Measurements from ENCODE around the gene HAT1.
"Not testable (repeated sequence)": the region's sequence is repeated elsewhere in the genome, so short reads cannot be mapped to it uniquely, and the experiment has no call there.

Gene HAT1

GRCh38 chr2:171979103-171979502 lies 56.8 kb downstream of the HAT1 start:
- no peaks in the 10 kb centered on the region for H3K27me3 ChIP-seq (ENCODE audit: insufficient read depth, low read length, poor library complexity, severe bottlenecking)
- no peaks in the 10 kb centered on the region for H3K4me1 ChIP-seq (ENCODE audit: insufficient read depth, low read length, poor library complexity, severe bottlenecking)
- H3K9ac ChIP-seq (ENCODE audit: low read depth, low read length, poor library complexity, severe bottlenecking) = no peak overlapping the region
- TF ChIP-seq EZH2phosphoT487 (IDR thresholded peaks at IDR 0.05; ENCODE audit: borderline replicate concordance) (no peak), CTCF (conservative IDR thresholded peaks at IDR 0.05; ENCODE audit: low read length) (no peak)
- H3K4me2 ChIP-seq (ENCODE audit: low read depth, low read length, poor library complexity, severe bottlenecking) = no peak overlapping the region
- no peaks in the 10 kb centered on the region for H3K9me3 ChIP-seq (ENCODE audit: insufficient read depth, low read depth, low read length)
- no peaks in the 10 kb centered on the region for H4K20me1 ChIP-seq (ENCODE audit: insufficient read depth, low read length, poor library complexity, severe bottlenecking)
- H3K4me3 ChIP-seq (ENCODE audit: low read length, poor library complexity, severe bottlenecking) = no peak overlapping the region
- H2AFZ ChIP-seq (ENCODE audit: low read length) = no peak overlapping the region
- no peaks in the 10 kb centered on the region for H3F3A ChIP-seq (ENCODE audit: low read depth)
- peaks cover 60% of the 10 kb centered on the region for H3K36me3 ChIP-seq (ENCODE audit: insufficient read depth, low read length)
- no peaks in the 10 kb centered on the region for H3K9me2 ChIP-seq (replicated peaks; ENCODE audit: low read depth, low read length)
- H3K79me2 ChIP-seq (ENCODE audit: insufficient read depth, low read length) = no peaks in the 10 kb centered on the region

GRCh38 chr2:171983924-171984323 lies 61.7 kb downstream of the HAT1 start:
- not testable (repeated sequence) for H3K27me3 ChIP-seq (ENCODE audit: insufficient read depth, low read length, poor library complexity, severe bottlenecking); H4K20me1 ChIP-seq (ENCODE audit: insufficient read depth, low read length, poor library complexity, severe bottlenecking); H3K9me3 ChIP-seq (ENCODE audit: insufficient read depth, low read depth, low read length); H2AFZ ChIP-seq (ENCODE audit: low read length); H3K4me1 ChIP-seq (ENCODE audit: insufficient read depth, low read length, poor library complexity, severe bottlenecking); H3F3A ChIP-seq (ENCODE audit: low read depth); H3K9me2 ChIP-seq (replicated peaks; ENCODE audit: low read depth, low read length); H3K79me2 ChIP-seq (ENCODE audit: insufficient read depth, low read length); H3K4me3 ChIP-seq (ENCODE audit: low read length, poor library complexity, severe bottlenecking); H3K4me2 ChIP-seq (ENCODE audit: low read depth, low read length, poor library complexity, severe bottlenecking); H3K9ac ChIP-seq (ENCODE audit: low read depth, low read length, poor library complexity, severe bottlenecking)
- H3K36me3 ChIP-seq (ENCODE audit: insufficient read depth, low read length) = peaks cover 49% of the 10 kb centered on the region

GRCh38 chr2:171985076-171985475 lies 62.8 kb downstream of the HAT1 start:
- no peaks in the 10 kb centered on the region for H3K79me2 ChIP-seq (ENCODE audit: insufficient read depth, low read length)
- peaks cover 40% of the 10 kb centered on the region for H3K36me3 ChIP-seq (ENCODE audit: insufficient read depth, low read length)
- H3K9me2 ChIP-seq (replicated peaks; ENCODE audit: low read depth, low read length) = no peaks in the 10 kb centered on the region
- no peak overlapping the region for H2AFZ ChIP-seq (ENCODE audit: low read length)
- no peaks in the 10 kb centered on the region for H3F3A ChIP-seq (ENCODE audit: low read depth)
- H4K20me1 ChIP-seq (ENCODE audit: insufficient read depth, low read length, poor library complexity, severe bottlenecking) = no peaks in the 10 kb centered on the region
- no peak overlapping the region for H3K4me3 ChIP-seq (ENCODE audit: low read length, poor library complexity, severe bottlenecking)
- no peaks in the 10 kb centered on the region for H3K4me1 ChIP-seq (ENCODE audit: insufficient read depth, low read length, poor library complexity, severe bottlenecking)
- H3K9ac ChIP-seq (ENCODE audit: low read depth, low read length, poor library complexity, severe bottlenecking) = no peak overlapping the region
- H3K9me3 ChIP-seq (ENCODE audit: insufficient read depth, low read depth, low read length) = no peaks in the 10 kb centered on the region
- no peak for TF ChIP-seq EZH2phosphoT487 (IDR thresholded peaks at IDR 0.05; ENCODE audit: borderline replicate concordance)
- no peak for TF ChIP-seq CTCF (conservative IDR thresholded peaks at IDR 0.05; ENCODE audit: low read length)
- H3K27me3 ChIP-seq (ENCODE audit: insufficient read depth, low read length, poor library complexity, severe bottlenecking) = no peaks in the 10 kb centered on the region
- no peak overlapping the region for H3K4me2 ChIP-seq (ENCODE audit: low read depth, low read length, poor library complexity, severe bottlenecking)

- Histone ChIP-seq H3K27me3 (ENCODE audit: insufficient read depth, low read length, poor library complexity, severe bottlenecking) (no peaks in the 10 kb centered on the region), H3K4me2 (ENCODE audit: low read depth, low read length, poor library complexity, severe bottlenecking) (no peak overlapping the region), H3K4me1 (ENCODE audit: insufficient read depth, low read length, poor library complexity, severe bottlenecking) (no peaks in the 10 kb centered on the region), H2AFZ (ENCODE audit: low read length) (no peak overlapping the region), H3K79me2 (ENCODE audit: insufficient read depth, low read length) (no peaks in the 10 kb centered on the region), H3K36me3 (ENCODE audit: insufficient read depth, low read length) (peaks cover 27% of the 10 kb centered on the region), H3K4me3 (ENCODE audit: low read length, poor library complexity, severe bottlenecking) (no peak overlapping the region), H3K9me3 (ENCODE audit: insufficient read depth, low read depth, low read length) (no peaks in the 10 kb centered on the region), H3F3A (ENCODE audit: low read depth) (no peaks in the 10 kb centered on the region), H3K9ac (ENCODE audit: low read depth, low read length, poor library complexity, severe bottlenecking) (no peak overlapping the region), H4K20me1 (ENCODE audit: insufficient read depth, low read length, poor library complexity, severe bottlenecking) (no peaks in the 10 kb centered on the region), H3K9me2 (replicated peaks; ENCODE audit: low read depth, low read length) (no peaks in the 10 kb centered on the region)
- no peak for TF ChIP-seq CTCF (conservative IDR thresholded peaks at IDR 0.05; ENCODE audit: low read length)
- TF ChIP-seq EZH2phosphoT487 (IDR thresholded peaks at IDR 0.05; ENCODE audit: borderline replicate concordance) = no peak
Observed at GRCh38 chr2:171986778-171987177, 64.5 kb downstream of the HAT1 start.

Data from Loucy (cell line).